NCI-H1092 treated with DMSO at 0.1 percent for 48 hours (cell line): ENCODE data around the gene GALR1.
"Not testable (repeated sequence)": the region's sequence is repeated elsewhere in the genome, so short reads cannot be mapped to it uniquely, and the experiment has no call there.

Experiments used
- DNase-seq: peaks from one replicate; lab custom pipeline; 2025; lab: John Stamatoyannopoulos, UW

The GALR1 gene

GRCh38 chr18:77249569-77250500 lies at the start of gene GALR1:
Gene GALR1, plus strand, starts transcription at chr18:77249848. Its CDS starts 701 bp downstream, at chr18:77250549.
- DNase-seq = peak; percentile 37

GRCh38 chr18:77201506-77201905 lies 48.1 kb upstream of the GALR1 start:
- no peak for DNase-seq

- DNase-seq = no peak
Measured at GRCh38 chr18:77202329-77202728, 47.3 kb upstream of the GALR1 start.

GRCh38 chr18:77203071-77203470 lies 46.6 kb upstream of the GALR1 start:
- no peak for DNase-seq

- no peak for DNase-seq
Measured at GRCh38 chr18:77203851-77204250, 45.8 kb upstream of the GALR1 start.

GRCh38 chr18:77205769-77206168 lies 43.9 kb upstream of the GALR1 start:
- no peak for DNase-seq

GRCh38 chr18:77206676-77207374 lies 42.8 kb upstream of the GALR1 start:
- DNase-seq = no peak

GRCh38 chr18:77207540-77207939 lies 42.1 kb upstream of the GALR1 start:
- peak; percentile 43 for DNase-seq

GRCh38 chr18:77208964-77209363 lies 40.7 kb upstream of the GALR1 start:
- DNase-seq = no peak

- DNase-seq = no peak
Measured at GRCh38 chr18:77209587-77209986, 40.1 kb upstream of the GALR1 start.

GRCh38 chr18:77210249-77210648 lies 39.4 kb upstream of the GALR1 start:
- DNase-seq = no peak

- DNase-seq = no peak
Measured at GRCh38 chr18:77218642-77219041, 31.0 kb upstream of the GALR1 start.

GRCh38 chr18:77220726-77221125 lies 28.9 kb upstream of the GALR1 start:
- no peak for DNase-seq

GRCh38 chr18:77222464-77222863 lies 27.2 kb upstream of the GALR1 start:
- DNase-seq = peak; percentile 10

GRCh38 chr18:77223221-77223639 lies 26.4 kb upstream of the GALR1 start:
- DNase-seq = no peak

GRCh38 chr18:77223653-77224052 lies 26.0 kb upstream of the GALR1 start:
- DNase-seq = no peak

GRCh38 chr18:77230645-77231044 lies 19.0 kb upstream of the GALR1 start:
- no peak for DNase-seq

GRCh38 chr18:77234504-77235365 lies 14.9 kb upstream of the GALR1 start:
- no peak for DNase-seq

- DNase-seq = not testable (repeated sequence)
Measured at GRCh38 chr18:77239285-77239684, 10.4 kb upstream of the GALR1 start.

GRCh38 chr18:77248873-77249568 lies 627 bp upstream of the GALR1 start:
- DNase-seq = no peak

GRCh38 chr18:77250501-77250925 lies 865 bp downstream of the GALR1 start:
- DNase-seq = peak; percentile 6
